ENCODE results near the gene HDHD5. TPM values are rescaled to one million over a fixed set of nuclear protein-coding genes. Genes with fewer than 3 reads are reported as not detected.

The HDHD5 gene
- total and polyA plus RNA-seq, 2 experiments from 2014 or later, result 131 to 164 TPM

DNA sequence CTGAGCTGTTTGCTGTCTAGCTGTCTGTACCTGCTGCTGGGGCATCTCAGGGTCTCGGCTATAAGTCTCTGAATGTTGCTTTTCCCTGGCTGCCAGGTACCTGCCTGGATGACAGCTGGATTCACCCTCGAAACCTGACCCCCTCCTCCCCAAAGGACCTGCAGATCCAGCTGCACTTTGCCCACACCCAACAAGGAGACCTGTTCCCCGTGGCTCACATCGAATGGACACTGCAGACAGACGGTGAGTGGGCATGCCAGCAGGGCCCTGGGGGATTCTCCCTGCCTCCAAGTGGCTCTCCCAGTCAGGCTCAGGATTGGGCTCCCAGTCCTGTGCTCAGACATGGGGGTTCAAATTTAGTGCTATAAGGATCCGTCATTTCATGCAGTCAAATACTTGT, 61.4 kb downstream of the HDHD5 start:
- no peak for DNase-seq (ENCODE audit: low read depth in 1 of 2, low spot score in 1 of 2)
- H3K4me1 ChIP-seq (ENCODE audit: low read depth), result no peaks in the 10 kb centered on the region
- H3K4me3 ChIP-seq, result no peak overlapping the region
- H3K27ac ChIP-seq, result no peak overlapping the region
- no peaks in the 10 kb centered on the region for H3K27me3 ChIP-seq
- H3K36me3 ChIP-seq, result no peaks in the 10 kb centered on the region
- H3K9me3 ChIP-seq (ENCODE audit: low read depth), result no peaks in the 10 kb centered on the region
- no peak for TF ChIP-seq CTCF (IDR thresholded peaks at IDR 0.05; ENCODE audit: low read depth, low read length)

DNA sequence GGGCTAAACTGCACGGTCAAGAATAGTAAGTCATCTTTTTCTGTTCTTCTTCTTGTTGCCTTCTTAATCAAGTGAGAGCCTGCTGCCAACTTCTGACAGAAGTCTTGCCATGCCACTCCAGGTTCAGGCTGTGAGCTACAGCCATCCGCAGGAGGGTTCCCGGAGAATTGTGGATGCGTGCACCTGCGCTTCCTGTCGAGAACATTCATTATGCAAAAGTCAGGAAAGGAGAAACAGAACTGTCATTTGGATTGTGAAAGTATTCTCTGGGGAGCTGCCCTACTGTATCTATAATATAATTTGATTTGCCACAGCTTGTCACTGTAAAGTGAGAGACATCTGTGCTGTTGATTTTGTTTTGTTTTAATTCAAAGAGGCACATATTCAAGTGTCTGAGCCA, 62.0 kb downstream of the HDHD5 start:
- no peak overlapping the region for H3K27ac ChIP-seq
- no peak overlapping the region for H3K4me3 ChIP-seq
- no peak for TF ChIP-seq CTCF (IDR thresholded peaks at IDR 0.05; ENCODE audit: low read depth, low read length)
- H3K36me3 ChIP-seq, result no peaks in the 10 kb centered on the region
- DNase-seq (ENCODE audit: low read depth in 1 of 2, low spot score in 1 of 2), result no peak
- H3K27me3 ChIP-seq, result no peaks in the 10 kb centered on the region
- H3K9me3 ChIP-seq (ENCODE audit: low read depth), result no peaks in the 10 kb centered on the region
- H3K4me1 ChIP-seq (ENCODE audit: low read depth), result no peaks in the 10 kb centered on the region

GRCh38 chr22:17096071-17096470, 63.0 kb downstream of the HDHD5 start:
- DNase-seq (ENCODE audit: low read depth in 1 of 2, low spot score in 1 of 2), result no peak
- no peaks in the 10 kb centered on the region for H3K9me3 ChIP-seq (ENCODE audit: low read depth)
- no peaks in the 10 kb centered on the region for H3K27me3 ChIP-seq
- H3K36me3 ChIP-seq, result no peaks in the 10 kb centered on the region
- TF ChIP-seq CTCF (IDR thresholded peaks at IDR 0.05; ENCODE audit: low read depth, low read length), result no peak
- H3K4me3 ChIP-seq, result no peak overlapping the region
- H3K27ac ChIP-seq, result no peak overlapping the region
- no peaks in the 10 kb centered on the region for H3K4me1 ChIP-seq (ENCODE audit: low read depth)

DNA sequence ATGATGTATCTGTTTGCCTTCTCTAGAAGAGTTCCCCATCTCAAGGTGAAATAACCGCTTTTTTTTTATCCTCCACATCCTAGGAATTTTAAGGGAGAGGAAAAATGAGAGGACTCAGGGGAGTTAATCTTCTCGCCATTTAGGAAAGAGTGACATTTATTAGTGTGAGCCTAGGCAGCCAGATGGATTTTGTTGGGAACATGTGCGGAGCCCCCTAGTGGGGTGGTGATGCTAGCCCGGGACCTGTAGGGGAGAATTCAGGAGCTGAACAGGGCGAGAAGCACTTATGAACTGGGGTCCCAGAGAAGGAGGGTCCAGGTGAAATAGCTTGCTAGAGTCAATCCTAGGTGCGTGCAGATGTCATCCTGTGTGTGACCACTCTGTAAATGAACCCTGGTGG, 63.5 kb downstream of the HDHD5 start:
- peak; percentile 42 for TF ChIP-seq CTCF (IDR thresholded peaks at IDR 0.05; ENCODE audit: low read depth, low read length)
- no peaks in the 10 kb centered on the region for H3K36me3 ChIP-seq
- DNase-seq (ENCODE audit: low read depth in 1 of 2, low spot score in 1 of 2), result peak in 1 of 2 donors; percentile 22

DNA sequence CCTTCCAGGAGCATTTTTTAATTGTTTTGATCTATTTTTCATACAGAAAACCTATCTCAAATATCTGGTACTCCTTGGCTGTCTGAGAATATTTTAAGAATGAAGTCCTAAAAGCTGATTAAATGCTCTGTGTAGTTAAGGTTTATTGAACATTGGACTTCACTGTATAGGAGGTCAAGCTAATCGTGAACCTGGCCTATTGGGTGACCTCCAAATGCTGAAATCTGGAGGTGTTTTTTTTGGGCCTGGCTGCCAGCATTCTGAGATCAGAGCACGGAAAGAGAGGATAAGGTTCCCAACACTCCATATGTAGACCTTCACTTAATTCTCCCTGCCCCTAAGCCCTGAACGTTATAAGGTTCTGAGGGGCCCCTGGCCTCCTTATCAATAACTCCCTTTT, 66.0 kb downstream of the HDHD5 start:
- DNase-seq (ENCODE audit: low read depth in 1 of 2, low spot score in 1 of 2), result no peak
- H3K27me3 ChIP-seq, result no peaks in the 10 kb centered on the region
- TF ChIP-seq CTCF (IDR thresholded peaks at IDR 0.05; ENCODE audit: low read depth, low read length), result no peak
- no peaks in the 10 kb centered on the region for H3K36me3 ChIP-seq
- no peak overlapping the region for H3K27ac ChIP-seq
- no peaks in the 10 kb centered on the region for H3K4me1 ChIP-seq (ENCODE audit: low read depth)
- H3K9me3 ChIP-seq (ENCODE audit: low read depth), result no peaks in the 10 kb centered on the region
- H3K4me3 ChIP-seq, result no peak overlapping the region

More for the DNA sequence above, 63.5 kb downstream of the HDHD5 start:
- no peaks in the 10 kb centered on the region for H3K9me3 ChIP-seq (ENCODE audit: low read depth)
- H3K27ac ChIP-seq, result no peak overlapping the region
- H3K4me3 ChIP-seq, result no peak overlapping the region
- no peaks in the 10 kb centered on the region for H3K4me1 ChIP-seq (ENCODE audit: low read depth)
- no peaks in the 10 kb centered on the region for H3K27me3 ChIP-seq

GRCh38 chr22:17091851-17092250, 67.2 kb downstream of the HDHD5 start:
- H3K27ac ChIP-seq, result no peak overlapping the region
- peaks cover 12% of the 10 kb centered on the region for H3K27me3 ChIP-seq
- H3K4me1 ChIP-seq (ENCODE audit: low read depth), result no peaks in the 10 kb centered on the region
- no peak overlapping the region for H3K4me3 ChIP-seq
- DNase-seq (ENCODE audit: low read depth in 1 of 2, low spot score in 1 of 2), result no peak
- H3K9me3 ChIP-seq (ENCODE audit: low read depth), result no peaks in the 10 kb centered on the region
- no peak for TF ChIP-seq CTCF (IDR thresholded peaks at IDR 0.05; ENCODE audit: low read depth, low read length)
- H3K36me3 ChIP-seq, result no peaks in the 10 kb centered on the region
